Sciatic nerve (tissue), 2 donors: ENCODE results near the gene ERC2. TPM values are rescaled to one million over a fixed set of nuclear protein-coding genes. Genes with fewer than 3 reads are reported as not detected.

Experiments used
- ATAC-seq: fragments of 200-7000 bp; cut with Tn5 transposase; one replicate; pipeline ENCODE4 v1.9.1; 2020; ENCODE audit warnings: mild to moderate bottlenecking, moderate library complexity
- DNase-seq: peaks from one replicate; pipeline ENCODE4 v3.0.0-alpha.2; 2020; ENCODE audit warnings: low spot score
- intact Hi-C: fragments of 100-400 bp; cut with DNase I; formaldehyde crosslinking; loops from one replicate; pipeline ENCODE4 v1.14.2; 2022
- total RNA-seq: library from RNA; stranded (reverse); fragmentation: NEBNext Ultra II Directional; extraction: Animal tissue kit (Norgen Biotek cat#: 25700); gene quantifications from one replicate; pipeline ENCODE4 v1.2.1, GENCODE V29; 2021
- donor health status: DM: no; HTN: no; CAD: no.
- donor health status: DM: no; HTN: no; CAD: no.

ERC2 gene
- total RNA-seq, 1 donor from 2014 or later, result 1.7 TPM

DNA sequence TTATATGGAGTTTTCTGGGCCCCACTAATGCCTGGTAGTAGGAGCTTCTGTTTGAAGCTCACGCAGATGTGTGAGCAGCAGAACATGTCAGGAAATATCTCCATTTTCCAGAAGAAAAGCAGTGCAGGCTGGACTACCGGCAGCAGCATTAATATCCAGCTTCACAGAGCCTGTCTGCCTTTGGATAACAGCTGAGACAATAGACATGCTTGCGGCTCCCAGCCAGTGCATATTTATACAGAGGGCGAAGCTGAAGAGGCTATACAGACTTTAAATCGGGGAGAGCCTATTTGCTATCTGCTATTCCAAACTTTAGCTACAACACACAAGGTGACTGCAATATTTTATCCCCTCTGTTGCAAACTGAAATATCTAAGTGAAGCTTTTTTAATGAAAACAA lies 731.1 kb downstream of the ERC2 start:
- ATAC-seq (no peak), DNase-seq (no peak)
- intact Hi-C loops, result no loop called here

DNA sequence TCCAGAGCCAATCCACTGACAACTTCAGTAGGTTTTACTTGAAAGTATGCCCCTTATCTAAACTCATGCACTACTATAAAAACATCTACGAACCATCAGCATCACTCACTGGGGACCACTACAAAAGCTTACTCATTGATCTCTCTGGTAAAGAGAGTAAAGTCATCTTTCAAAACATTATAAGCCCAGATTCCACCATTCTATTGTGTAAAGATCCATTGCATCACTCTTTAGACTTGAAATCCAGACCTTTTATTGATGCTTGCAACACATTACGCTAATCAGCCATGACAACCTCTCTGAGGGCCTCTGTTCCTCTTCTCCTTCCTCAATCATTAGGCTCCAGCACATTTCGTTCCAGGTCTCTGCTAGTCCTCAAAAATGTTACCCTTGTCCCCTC lies 732.3 kb downstream of the ERC2 start:
- intact Hi-C loops, result no loop called here
- no peak for DNase-seq
- no peak for ATAC-seq

DNA sequence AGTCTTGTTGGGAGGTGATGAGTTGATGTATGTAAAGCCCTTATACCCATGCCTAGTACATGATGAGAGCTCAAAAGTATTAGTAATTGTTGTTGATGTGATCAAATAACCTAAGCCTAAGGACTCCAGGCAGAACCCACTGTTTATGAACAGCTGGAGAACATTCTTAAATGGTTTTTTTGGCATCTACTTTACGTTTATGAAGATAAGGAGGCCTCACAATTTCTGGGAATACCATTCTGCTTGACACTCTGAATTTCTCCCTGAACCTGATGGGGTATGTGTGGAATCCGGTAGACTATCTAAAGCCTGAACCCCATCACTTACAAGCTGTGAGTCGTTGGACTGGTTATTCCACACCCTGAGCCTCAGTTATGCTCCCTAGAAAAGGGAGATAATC lies 736.5 kb downstream of the ERC2 start:
- intact Hi-C loops, result no loop called here
- DNase-seq, result no peak
- no peak for ATAC-seq

- ATAC-seq, result no peak
- intact Hi-C loops, result no loop called here
- no peak for DNase-seq
Observed at GRCh38 chr3:55729546-55729945, 738.7 kb downstream of the ERC2 start.

GRCh38 chr3:55728461-55729100 lies 739.7 kb downstream of the ERC2 start:
- DNase-seq (no peak), ATAC-seq (no peak)
- intact Hi-C loops, result no loop called here

DNA sequence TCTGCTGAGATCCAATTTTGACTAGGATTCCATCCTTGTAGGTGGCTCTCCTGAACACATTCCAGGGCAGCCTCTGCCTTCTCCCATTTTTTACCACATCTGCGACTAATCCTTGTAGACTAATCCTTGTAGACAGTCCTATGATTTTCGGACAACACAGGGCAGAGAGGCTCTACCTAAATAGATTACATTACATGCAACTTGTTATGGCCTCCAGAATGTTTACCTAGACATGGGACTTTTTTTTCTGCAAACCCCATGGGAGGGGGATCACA lies 741.8 kb downstream of the ERC2 start:
- ATAC-seq (no peak), DNase-seq (no peak)
- intact Hi-C loops, result no loop called here

GRCh38 chr3:55725681-55726500 lies 742.4 kb downstream of the ERC2 start:
- ATAC-seq (no peak), DNase-seq (no peak)
- intact Hi-C loops, result no loop called here

- ATAC-seq, result no peak
- no peak for DNase-seq
- intact Hi-C loops, result no loop called here
Observed at GRCh38 chr3:55724821-55725220, 743.4 kb downstream of the ERC2 start.

DNA sequence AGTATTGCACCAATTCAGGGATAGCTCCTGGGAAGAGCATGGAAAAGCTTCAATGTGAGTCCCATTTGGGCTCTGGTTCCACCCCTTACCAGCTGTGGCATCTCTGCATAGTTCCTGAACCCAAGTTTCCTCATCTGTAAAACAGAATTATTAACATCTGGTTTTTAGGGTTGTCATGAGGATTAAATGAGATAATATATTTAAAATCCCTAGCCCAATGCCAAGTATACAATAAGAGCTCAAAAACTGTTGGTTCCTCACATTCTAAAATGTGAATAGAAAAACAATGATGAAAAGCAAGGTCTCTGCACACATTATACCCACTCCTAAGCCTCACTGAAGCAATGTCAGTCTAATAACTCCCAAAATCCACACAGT lies 743.9 kb downstream of the ERC2 start:
- DNase-seq (no peak), ATAC-seq (no peak)

GRCh38 chr3:55723653-55724406 lies 744.4 kb downstream of the ERC2 start:
- no peak for ATAC-seq
- intact Hi-C loops, result no loop called here
- DNase-seq, result no peak

More for the DNA sequence above, 743.9 kb downstream of the ERC2 start:
- intact Hi-C loops, result no loop called here

DNA sequence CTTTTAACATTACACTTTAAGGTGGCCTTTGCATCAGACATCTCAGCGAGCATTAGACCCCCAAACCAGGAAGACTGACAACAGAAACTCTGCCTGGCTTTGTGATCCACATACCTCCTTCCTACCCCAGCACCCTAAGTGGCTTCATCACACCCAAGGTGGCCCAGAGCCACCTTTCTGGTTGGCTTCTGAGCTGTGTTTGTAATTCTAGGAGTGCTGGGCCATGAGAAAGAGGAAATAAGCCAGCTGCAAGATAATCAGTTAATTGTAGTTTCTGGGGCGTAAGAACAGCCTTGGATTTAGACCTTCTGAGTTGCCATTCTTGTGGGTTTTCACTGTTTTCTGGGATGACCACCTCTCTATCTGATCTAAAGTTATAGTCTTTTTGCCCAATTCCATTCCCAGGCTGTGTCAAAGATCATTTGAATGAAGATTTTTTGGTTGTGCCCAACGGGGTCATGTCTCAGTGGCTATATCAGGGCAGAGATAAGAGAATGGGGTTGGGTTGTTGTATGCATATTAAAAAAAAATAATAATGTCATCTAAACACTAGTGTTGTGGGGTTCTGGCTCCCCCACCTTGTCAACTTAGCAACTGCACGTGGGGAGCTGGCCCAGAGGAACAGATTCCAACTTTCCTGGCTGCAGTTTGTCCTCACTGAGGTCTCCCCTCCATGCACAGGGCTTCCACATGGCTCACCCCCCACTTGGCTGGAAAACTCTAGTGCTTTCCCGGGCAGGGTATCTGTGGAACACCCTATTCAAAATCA lies 746.4 kb downstream of the ERC2 start:
- ATAC-seq (no peak), DNase-seq (no peak)
- intact Hi-C loops, result no loop called here

- DNase-seq (no peak), ATAC-seq (no peak)
- intact Hi-C loops, result no loop called here
Observed at GRCh38 chr3:55720614-55721013, 747.7 kb downstream of the ERC2 start.

DNA sequence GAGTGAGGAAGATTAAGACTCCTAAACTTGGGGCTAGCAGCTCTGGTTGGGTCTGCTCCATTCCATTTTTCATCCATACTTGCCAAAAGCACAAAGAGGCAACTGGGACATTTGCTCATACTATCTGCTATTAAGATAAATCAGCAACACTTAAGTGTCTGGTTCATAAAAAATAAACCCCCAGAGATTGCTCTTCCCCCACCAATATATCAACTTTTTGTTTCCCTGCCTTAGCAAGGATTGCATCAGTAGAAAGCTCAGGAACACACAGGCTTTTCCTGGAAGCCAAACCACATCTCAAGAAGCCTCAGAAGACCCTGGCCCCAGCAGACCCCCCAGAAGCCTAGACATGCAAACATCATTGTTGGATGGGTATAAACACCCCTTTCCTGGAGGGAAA lies 748.8 kb downstream of the ERC2 start:
- intact Hi-C loops, result no loop called here
- ATAC-seq (peak; percentile 72), DNase-seq (no peak)

- no peak for DNase-seq
- ATAC-seq, result peak; percentile 39
- intact Hi-C loops, result no loop called here
Observed at GRCh38 chr3:55719006-55719405, 749.3 kb downstream of the ERC2 start.

DNA sequence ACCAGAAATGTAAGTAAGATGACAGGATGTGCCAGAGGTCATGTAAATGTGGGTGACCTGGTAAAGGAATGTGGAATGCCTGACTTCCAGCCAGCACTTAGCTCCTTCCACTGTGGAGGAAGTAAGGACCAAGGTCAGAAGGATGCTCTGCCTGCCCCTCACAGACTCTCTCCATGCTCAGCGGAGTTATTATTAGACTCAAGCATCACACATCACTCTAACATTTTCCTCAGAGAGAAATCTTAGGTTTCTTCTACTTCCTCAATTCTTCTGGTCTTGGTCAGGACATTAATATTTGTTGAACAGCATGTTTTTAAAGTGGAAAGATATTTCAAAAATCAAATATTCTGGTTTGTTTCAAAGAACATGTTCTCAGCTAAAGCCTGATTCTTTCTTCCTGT lies 749.7 kb downstream of the ERC2 start:
- DNase-seq (no peak), ATAC-seq (peak; percentile 80)
- intact Hi-C loops, result no loop called here

DNA sequence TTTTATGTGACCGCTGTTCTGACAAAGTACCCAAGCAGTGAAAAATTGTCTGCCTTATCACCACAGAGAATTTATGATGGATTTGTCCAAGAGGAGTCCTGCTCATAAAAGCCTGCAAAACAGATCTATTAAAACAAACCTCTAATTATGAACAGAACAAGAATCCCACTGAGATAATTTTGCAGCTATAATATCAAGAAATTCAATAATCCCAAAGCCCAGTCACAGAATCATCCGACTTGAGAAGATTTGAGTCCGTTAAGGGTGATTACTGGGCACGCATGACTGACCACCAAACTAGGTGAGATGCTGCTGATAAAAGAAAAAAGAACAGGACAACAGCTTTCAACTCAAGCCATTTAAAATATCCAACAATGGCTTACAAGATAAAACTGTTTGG lies 750.2 kb downstream of the ERC2 start:
- no peak for DNase-seq
- intact Hi-C loops, result no loop called here
- peak; percentile 18 for ATAC-seq

DNA sequence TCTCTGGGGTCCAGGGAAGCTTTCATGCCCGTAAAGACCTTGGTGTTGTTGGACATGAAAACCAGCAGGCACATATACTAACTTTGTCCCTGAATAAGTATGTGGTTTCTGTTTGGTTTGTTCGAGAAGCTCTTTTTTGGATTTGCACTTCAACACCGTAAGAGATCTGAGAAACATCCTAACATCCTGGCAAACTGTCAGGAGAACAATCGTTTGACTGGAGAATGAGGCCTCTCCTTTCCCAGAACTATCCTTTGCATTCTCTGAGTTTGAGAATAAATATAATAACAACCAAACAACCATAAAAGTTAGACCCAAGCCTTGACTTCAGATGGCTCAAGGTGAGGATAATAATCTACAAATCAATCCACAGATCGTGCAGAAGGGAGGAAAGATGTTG lies 750.8 kb downstream of the ERC2 start:
- no peak for DNase-seq
- peak; percentile 28 for ATAC-seq
- intact Hi-C loops, result no loop called here

DNA sequence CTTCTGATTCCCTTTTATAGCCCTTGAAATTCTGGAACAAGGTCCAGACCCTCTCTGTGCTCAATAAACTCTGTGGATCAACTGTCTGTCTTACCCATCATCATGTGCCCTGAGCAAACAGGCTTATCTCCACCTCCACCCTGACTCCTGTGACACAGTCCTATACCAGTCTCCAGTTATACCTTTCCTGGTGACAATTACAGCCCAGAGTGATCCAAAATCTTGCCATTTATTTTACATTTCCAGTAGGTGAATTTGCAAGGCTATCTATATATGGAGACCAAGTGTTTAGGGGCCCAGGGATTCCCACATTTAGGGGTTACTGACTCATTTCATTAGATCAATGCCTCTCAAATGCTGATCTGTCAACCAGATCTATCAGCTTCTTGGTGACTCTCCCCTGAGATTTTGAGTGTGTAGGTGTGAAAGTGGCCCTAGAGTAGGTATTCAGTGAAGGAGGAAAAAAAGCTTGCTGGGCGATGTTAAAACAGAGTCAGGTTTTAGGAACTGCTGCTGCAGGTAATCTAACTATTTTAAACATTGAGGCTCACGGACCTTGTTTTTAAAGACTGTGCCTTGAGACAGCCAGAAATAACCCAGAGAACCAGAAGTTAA lies 751.5 kb downstream of the ERC2 start:
- ATAC-seq (no peak), DNase-seq (no peak)
- intact Hi-C loops, result no loop called here

DNA sequence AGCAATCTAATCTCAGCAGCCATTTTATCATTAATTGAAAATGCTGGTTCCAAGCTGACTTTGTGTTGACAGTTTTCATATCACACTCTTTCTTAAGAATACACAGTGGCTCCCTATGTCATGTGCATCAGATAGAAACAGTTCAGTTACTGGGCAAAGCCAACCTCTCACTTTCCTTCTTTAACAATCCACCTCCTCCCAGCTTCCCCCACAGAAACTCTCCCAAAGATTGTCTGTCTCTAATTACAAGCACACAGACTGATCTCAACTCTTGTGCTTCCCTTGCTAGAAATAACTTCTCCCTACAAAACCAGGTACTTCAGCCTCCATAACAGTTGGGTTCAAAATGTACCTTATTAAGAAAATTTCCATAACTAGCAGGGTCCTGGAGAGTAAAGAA lies 752.2 kb downstream of the ERC2 start:
- no peak for DNase-seq
- ATAC-seq, result no peak
- intact Hi-C loops, result no loop called here
